ENCODE measurements around the gene CHTF18.

DNA sequence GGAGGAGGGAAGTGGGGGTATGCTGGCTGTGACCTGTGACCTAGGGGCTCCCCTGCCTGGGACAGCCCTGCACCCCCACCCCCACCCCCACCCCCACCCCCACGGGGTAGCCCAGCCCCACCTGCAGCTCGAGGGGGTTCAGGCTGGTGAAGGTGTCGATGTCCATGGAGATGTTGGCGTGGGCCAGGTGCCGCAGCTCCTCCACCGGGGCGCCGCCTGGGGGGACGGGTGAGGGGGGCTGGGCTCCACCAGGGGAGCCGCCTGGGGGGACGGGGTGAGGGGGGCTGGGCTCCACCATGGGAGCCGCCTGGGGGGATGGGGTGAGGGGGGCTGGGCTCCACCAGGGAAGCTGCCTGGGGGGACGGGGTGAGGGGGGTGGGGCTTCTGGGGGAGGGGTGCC is 18.0 kb upstream of the CHTF18 start:
- TF ChIP-seq, protein P1, sequence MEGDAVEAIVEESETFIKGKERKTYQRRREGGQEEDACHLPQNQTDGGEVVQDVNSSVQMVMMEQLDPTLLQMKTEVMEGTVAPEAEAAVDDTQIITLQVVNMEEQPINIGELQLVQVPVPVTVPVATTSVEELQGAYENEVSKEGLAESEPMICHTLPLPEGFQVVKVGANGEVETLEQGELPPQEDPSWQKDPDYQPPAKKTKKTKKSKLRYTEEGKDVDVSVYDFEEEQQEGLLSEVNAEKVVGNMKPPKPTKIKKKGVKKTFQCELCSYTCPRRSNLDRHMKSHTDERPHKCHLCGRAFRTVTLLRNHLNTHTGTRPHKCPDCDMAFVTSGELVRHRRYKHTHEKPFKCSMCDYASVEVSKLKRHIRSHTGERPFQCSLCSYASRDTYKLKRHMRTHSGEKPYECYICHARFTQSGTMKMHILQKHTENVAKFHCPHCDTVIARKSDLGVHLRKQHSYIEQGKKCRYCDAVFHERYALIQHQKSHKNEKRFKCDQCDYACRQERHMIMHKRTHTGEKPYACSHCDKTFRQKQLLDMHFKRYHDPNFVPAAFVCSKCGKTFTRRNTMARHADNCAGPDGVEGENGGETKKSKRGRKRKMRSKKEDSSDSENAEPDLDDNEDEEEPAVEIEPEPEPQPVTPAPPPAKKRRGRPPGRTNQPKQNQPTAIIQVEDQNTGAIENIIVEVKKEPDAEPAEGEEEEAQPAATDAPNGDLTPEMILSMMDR (IDR thresholded peaks at IDR 0.05) = no peak
- TF ChIP-seq POLR2A (IDR thresholded peaks at IDR 0.05) = no peak

Data from body of pancreas (tissue), 4 donors.